ENCODE measurements around the gene PRPH. TPM values are rescaled to one million over a fixed set of nuclear protein-coding genes. Genes with fewer than 3 reads are reported as not detected.

Gene PRPH
- polyA plus RNA-seq, 4 donors: 0.59 to 0.99 TPM; not detected in 2

- no peak for DNase-seq (ENCODE audit: low read depth in 4 of 4, low spot score in 2 of 4)
Measured at GRCh38 chr12:49344486-49345050, 49.6 kb downstream of the PRPH start.

DNA sequence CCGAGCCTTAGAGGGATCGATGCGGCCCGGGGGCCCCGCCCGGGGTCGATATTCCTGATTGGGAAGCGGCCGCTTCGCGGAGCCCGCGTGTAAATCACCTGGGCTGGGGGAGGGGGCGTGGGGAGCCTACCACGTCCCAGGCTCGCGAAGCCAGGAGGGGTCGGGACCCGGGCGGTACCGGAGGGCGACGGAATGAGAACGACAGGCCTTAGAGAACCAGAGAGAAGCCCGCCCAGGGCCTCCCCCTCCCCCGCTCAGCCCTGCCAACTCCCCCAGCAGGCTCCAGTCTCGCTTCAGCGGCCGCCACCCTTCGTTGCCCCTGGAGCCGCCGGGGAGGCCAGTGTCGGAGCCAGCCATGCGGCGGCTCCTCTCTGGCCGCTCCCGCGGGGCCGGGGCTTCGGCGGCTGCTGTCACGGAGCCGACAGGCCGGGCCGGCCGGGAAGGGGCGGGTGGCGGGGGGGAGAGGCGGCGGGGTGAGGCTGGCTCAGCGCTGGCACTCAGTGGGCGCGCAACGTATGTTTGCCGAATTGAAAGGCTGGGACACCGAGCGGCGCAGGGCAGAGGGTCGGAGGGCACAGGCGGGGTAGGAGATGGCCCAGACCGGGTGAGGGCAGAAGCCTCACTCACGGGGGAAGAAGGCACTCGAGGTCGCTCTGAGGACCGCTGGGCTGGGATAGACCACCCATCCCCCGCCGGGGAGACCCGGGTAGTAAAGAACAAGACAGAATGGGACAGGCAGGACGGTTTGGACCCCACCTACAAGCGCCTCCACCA is 50.3 kb downstream of the PRPH start:
- peak in 1 of 4 donors; percentile 77 for DNase-seq (ENCODE audit: low read depth in 4 of 4, low spot score in 2 of 4)

DNA sequence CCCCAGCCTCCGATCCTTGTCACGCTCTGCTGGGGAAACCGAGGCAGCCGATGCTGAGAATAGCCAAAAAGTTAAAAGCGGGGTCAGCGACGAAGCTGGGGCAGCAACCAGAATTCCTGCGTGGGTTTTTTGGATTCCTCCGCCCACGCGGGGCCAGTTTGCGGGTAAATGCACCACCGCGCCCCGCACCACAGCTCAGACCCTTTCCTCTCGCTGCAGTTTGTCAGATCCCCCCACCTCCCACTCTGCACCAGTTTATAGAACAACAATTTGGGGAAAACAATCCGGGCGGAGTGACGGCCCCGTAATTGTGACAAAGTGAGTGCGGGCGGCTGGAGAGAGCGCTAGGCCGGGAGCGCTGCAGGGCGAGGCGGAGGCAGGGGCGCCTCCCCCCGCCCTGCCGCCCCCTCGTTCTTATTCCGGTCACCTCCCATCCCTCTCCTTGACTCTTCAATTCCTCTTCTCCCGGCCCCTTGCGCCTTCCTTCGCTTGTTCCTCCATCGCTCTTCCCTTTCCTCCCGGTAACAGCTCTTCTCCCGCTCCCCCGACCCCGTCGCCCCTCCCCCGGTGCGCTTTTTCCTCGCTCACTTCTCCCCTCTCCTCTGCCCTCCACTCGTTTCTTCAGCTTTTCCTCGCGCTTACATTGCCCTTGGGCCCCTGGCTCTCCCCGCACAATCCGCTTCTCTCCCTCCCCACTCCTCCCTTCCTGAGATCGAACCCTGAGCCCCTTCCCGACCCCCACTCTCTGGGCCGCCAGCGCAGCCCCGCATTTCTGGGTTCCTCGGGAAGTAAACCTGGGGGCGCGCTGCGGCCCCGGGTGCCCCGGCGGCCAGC is 51.1 kb downstream of the PRPH start:
- DNase-seq (ENCODE audit: low read depth in 4 of 4, low spot score in 2 of 4): no peak

GRCh38 chr12:49346659-49347310 is 51.8 kb downstream of the PRPH start, which contains the start of gene DNAJC22:
DNAJC22 (plus strand) TSS chr12:49346888; CDS start chr12:49348873, 1,985 bp downstream.
- DNase-seq (ENCODE audit: low read depth in 4 of 4, low spot score in 2 of 4): no peak

DNA sequence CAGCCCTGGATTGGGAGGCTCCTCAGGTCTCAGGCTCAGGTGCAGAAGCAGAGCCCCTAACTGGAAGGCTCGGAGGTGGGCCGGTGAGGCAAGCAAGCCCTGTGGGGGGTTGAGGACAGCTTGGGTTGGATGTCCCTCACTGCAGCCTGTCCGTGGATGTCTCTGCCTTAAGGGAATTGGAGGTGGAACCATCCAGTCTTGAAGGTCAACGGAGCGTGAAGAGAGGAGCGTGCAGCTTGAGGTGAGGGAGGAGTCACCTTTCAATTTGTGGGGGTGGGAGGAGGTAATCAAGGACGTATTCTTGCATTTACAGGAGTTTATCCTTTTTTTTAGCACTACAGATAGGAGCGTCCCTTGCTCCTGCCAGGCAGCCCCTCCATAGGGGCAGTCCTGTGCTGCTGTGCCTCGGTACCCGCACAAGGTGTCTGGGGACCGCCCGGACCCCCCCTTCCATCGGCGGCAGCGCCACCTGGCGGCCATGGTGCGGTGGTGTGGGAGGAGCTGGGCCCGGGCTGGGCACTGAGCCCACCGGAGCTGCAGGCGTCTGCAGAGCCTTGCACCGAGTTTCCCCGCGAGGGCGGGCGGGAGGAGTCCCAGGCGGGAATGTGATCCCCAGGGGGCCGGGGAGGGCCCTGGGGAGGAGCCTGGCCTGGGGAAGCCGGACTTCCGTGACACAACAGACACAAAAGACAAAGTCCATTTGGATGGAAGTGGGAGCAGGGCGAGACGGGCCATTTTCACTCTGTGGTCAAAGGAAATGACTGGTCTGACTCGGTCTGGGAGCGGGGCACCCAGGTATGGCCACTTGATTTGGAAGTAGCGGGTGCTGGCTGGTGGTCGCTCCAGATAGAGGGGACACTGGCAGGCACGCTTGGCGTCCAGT is 52.6 kb downstream of the PRPH start:
- DNase-seq (ENCODE audit: low read depth in 4 of 4, low spot score in 2 of 4): peak in 1 of 4 donors; percentile 79

Other genes with a start within 250 kb of the PRPH start
- 10 to 100 TPM; 31.8 to 65.9 (median 49.3) TPM for gene KMT2D, start 234.4 kb upstream of the PRPH start, polyA plus RNA-seq (ENCODE audit: insufficient read length in 4 of 4)
- gene RHEBL1, start 225.2 kb upstream of the PRPH start, polyA plus RNA-seq (ENCODE audit: insufficient read length in 4 of 4): 1 to 10 TPM; 1.3 to 2.4 (median 1.8) TPM
- under 1 TPM; 0.30 to 0.55 (median 0.50) TPM for gene DHH, start 200.3 kb upstream of the PRPH start, polyA plus RNA-seq (ENCODE audit: insufficient read length in 4 of 4)
- gene LMBR1L, start 184.3 kb upstream of the PRPH start, polyA plus RNA-seq (ENCODE audit: insufficient read length in 4 of 4): 100 to 1,000 TPM in 1 of 4 donors, 10 to 100 TPM in 3; 57.2 to 103 (median 73.3) TPM
- gene TUBA1B, start 163.8 kb upstream of the PRPH start, polyA plus RNA-seq (ENCODE audit: insufficient read length in 4 of 4): 1,000 to 10,000 TPM in 3 of 4 donors, 100 to 1,000 TPM in 1; 921 to 1,230 (median 1,081) TPM
- gene TUBA1A, start 106.1 kb upstream of the PRPH start, polyA plus RNA-seq (ENCODE audit: insufficient read length in 4 of 4): 100 to 1,000 TPM; 357 to 552 (median 456) TPM
- 100 to 1,000 TPM in 3 of 4 donors, 10 to 100 TPM in 1; 95.6 to 152 (median 142) TPM for gene TUBA1C, start 30.1 kb upstream of the PRPH start, polyA plus RNA-seq (ENCODE audit: insufficient read length in 4 of 4)
- gene TROAP, start 28.1 kb downstream of the PRPH start, polyA plus RNA-seq (ENCODE audit: insufficient read length in 4 of 4): 10 to 100 TPM; 14.6 to 38.3 (median 25.5) TPM
- 1 to 10 TPM; 1.1 to 2.7 (median 1.8) TPM for gene C1QL4, start 42.0 kb downstream of the PRPH start, polyA plus RNA-seq (ENCODE audit: insufficient read length in 4 of 4)
- 10 to 100 TPM; 18.4 to 26.8 (median 20.1) TPM for gene DNAJC22, start 51.7 kb downstream of the PRPH start, polyA plus RNA-seq (ENCODE audit: insufficient read length in 4 of 4)
- gene SPATS2, start 72.3 kb downstream of the PRPH start, polyA plus RNA-seq (ENCODE audit: insufficient read length in 4 of 4): 10 to 100 TPM; 41.3 to 55.7 (median 48.3) TPM
- 1 to 10 TPM; 3.9 to 7.6 (median 6.9) TPM for gene KCNH3, start 243.9 kb downstream of the PRPH start, polyA plus RNA-seq (ENCODE audit: insufficient read length in 4 of 4)